HG03378 (cell line): Measurements from ENCODE around the gene HMCES.

Experiments used
- ATAC-seq: cut with Tn5 transposase; IDR thresholded peaks from one replicate; pipeline ENCODE4 v1.9.1; 2021; ENCODE audit warnings: mild to moderate bottlenecking, moderate library complexity; ENCODE audit not compliant: unreplicated experiment

Gene HMCES

DNA sequence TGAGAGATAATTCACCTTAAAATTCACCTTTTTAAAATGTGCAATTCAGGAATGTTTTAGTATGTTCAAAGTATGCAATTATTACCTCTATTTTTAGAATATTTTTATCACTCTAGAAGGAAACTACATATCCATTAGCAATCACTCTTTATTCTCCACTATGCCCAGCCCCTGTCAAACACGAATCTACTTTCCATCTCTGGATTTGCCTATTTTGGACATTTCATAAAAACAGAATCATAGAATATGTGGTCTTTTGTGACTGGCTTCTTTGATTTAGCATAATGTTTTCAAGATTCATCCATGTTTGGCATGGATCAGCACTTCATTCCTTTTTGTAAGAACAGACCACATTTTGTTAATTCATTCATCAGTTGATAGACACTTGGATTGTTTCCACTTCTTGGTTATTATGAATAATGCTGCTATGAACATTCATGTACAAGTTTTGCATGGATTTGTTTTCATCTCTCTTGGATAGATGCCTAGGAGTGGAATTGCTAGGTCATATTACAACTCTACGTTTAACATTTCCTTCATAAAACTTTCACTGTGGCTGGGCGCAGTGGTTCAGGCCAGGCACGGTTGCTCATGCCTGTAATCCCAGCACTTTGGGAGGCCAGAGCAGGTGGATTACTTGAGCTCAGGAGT is 12.7 kb downstream of the HMCES start:
- ATAC-seq, result no peak

DNA sequence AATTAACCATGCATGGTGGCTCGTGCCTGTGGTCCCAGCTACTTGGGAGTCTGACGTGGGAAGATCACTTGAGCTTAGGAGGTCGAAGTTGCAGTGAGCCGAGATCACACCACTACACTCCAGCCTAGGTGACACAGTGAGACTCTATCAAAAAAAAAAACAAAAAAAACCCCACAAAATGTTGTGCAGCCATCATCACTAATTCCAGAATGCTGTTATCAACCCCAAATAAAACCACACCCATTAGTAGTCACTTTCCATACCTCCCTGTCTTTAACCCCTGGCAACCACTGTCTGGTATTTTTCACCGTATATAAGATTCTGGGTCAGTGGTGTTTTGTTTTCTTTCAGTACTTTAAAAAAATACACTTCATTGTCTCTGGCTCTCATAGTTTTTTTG is 16.6 kb downstream of the HMCES start:
- no peak for ATAC-seq

DNA sequence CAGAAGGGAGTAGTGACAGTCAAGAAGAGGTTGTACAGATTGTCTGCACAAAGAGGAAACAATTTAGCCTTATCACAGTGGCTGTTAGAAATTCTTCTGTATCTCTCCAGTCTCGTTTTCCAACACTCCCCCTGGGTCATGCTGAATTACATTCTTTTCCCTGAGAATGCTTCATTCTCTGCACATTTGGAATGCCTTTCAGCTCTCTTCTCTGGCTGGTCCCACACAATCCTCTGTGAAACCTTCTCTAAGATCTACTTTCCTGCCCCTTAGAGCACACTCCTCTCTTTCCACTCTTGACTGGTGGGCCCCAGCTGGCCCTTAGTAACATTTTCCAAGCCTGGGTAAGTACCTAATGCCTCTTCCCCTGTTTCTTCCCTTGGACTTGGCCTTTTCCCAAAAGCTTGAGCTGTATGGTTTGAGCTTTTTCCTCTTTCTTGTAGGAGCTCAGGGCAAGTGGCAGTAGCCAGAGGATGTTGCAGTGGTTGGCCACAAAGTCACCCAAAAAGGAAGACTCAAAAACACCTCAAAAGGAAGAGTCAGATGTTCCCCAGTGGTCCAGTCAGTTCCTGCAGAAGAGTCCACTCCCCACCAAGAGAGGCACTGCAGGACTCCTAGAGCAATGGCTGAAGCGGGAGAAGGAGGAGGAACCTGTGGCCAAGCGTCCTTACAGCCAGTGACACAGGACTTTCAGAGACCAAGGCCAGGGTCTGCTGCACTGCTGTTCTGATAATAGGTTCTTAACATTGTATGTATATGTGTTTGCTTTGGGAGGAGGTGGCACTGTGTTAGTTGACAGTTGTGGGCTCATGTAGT is 25.7 kb downstream of the HMCES start:
- no peak for ATAC-seq

DNA sequence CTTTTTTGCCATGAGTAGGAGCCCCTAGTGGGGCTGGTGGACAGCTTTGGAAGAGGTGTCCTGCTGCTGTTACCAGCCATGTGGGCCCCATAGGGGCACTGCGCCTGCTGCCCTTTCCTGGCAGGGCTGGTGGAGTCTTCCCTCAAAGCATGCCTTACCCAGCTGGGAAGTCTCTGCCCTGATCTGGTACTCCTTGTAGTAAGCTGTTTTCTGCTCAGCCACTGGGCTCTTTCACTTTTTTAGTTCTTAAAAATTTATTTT is 26.2 kb downstream of the HMCES start:
- no peak for ATAC-seq

DNA sequence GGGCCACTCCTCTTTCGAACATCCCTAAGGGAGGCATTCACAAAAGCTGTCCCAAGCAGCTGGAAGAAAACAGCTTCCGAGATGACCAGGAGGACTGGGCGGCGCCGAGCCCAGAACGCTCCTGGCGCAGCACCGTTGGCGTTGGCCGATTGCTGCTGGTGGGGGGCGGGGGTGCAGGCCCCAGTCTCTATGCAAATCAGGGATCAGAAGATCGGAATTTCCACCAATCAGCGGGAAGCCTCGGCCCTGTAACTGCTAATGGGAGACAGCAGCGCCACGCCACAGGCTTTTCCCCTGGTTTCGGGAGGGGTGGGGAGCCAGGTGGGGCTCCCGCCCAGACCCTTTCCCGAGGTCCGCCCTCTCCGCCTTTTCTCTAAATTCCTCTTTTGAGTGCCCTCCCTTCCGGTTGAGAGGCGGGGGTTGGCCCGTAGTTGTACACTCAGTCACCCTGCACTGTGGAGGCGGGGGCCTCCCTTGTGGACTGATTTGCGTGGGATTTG is 27.0 kb downstream of the HMCES start:
- ATAC-seq, result no peak

DNA sequence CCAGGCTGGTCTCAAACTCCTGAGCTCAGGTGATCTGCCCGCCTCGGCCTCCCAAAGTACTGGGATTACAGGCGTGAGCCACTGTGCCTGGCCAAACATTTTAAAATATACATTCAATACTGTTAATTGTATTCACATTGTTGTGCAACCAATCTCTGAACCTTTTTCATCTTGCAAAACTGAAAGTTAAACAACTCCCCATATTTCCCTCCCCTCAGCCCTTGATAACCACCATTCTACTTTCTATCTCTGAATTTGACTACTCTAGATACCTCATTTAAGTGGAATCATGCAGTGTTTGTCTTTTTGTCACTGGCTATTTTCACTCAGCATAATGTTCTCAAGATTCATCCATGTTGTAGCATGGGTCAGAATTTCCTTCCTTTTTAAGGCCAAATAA is 30.0 kb downstream of the HMCES start:
- ATAC-seq, result no peak

DNA sequence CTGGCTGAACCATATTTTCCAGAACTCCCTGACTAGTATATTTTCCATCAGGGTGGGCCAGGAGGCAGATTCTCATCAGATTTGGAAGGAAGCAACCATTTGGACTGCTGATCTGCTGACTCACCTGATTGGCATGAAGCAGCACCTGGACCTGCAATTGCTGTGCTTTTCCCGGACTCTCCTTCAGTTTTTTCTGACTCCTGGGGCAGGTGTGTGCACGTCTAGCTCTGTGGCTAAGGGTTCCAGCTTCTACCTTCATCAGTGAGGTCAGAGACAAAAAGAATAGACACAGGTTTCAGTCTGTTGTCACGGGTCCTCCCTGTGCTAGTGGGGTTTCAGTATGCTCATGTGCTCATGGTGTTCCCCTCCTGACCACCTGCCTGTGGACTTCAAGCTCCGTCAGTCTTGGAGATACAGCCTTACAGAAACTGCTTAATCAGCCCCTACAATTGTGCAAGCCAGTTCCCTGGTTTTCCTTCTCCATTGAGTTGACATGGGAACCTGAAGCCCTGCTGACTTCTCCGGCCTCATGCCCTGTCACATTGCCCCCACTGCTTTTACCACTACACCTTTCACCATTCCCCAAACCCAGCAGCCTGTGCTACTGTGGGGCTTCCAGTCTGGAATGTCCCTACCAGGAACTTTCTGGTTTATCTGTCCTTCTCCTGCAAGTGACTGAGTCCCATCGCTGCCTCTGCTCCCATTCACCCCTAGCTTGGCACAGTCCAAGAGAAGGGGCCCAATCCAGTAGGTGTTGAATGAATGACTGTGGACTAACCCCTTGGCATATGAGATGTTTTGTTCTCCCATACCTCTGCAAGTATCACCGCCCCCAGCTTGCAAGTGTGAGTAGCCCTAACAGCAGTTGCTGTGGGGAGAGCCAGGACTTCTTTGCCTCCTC is 31.7 kb downstream of the HMCES start:
- peak; percentile 31 for ATAC-seq

DNA sequence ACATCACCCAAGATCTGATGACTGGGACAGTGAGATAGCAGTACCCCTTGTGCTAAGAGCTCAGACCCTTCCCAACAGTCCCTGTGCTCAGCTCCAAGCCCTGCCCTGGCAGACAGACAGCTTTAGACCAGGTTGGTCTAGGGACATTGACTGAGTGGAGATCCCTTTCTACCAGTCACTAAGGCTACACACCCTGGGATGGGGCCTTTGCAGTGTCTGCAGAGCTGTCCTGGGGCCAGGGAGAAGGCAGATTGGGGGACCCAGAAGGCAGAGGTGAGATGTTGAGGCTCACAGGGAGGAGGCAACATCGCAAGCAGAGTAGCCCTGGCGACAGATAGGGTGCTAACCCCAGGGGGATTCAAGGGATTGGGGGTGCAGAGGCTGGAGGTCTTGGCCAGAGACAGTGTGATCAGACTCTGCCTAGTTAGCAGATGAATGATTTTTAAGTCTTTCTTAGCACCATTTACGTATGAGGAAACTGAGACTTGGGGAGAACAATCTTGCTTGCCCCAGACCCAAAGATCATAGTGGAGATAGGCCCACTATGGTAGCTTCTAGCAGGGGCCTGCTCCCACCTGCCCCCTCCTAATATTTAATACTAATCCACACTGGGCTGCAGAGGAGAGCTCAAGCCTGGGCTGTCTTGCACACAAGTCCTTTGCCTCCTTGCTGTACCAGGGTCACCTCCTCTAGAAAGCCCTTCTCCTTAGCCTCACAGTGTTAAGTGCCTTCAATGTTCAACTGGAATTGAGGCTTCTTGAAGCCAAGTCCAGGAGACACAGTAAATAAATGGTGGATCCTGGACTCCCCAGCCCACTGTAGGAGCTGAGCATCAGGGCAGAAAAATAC is 32.6 kb downstream of the HMCES start:
- no peak for ATAC-seq

DNA sequence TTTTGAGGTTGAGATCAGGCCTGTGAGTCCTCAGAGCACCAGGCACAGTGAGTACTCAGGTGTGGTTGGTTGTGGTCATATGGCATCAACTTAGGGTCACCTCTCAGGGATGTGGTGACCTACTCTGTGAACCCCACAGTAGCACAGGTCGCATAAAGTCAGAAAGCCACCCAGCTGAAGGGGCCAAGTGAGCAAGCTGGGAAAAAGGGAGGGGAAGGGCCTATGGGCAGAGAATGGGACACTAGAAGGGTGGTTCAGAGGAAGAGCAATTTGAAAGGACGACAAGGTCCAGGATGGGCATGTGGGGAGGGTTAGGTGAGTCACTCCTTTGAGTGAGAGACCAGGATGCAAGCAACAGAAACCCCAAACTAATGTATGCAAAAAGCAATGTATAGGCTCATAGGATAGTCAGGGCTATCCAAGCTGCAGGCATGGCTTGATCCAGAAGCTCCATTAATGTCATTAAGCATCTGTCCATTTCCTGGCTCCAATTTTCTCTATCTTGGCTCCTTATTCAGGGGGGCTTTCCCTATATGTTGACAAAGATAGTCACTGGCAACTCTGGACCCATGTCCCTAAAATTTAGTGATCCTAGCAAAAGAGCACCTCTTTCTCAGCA is 33.5 kb downstream of the HMCES start:
- no peak for ATAC-seq

DNA sequence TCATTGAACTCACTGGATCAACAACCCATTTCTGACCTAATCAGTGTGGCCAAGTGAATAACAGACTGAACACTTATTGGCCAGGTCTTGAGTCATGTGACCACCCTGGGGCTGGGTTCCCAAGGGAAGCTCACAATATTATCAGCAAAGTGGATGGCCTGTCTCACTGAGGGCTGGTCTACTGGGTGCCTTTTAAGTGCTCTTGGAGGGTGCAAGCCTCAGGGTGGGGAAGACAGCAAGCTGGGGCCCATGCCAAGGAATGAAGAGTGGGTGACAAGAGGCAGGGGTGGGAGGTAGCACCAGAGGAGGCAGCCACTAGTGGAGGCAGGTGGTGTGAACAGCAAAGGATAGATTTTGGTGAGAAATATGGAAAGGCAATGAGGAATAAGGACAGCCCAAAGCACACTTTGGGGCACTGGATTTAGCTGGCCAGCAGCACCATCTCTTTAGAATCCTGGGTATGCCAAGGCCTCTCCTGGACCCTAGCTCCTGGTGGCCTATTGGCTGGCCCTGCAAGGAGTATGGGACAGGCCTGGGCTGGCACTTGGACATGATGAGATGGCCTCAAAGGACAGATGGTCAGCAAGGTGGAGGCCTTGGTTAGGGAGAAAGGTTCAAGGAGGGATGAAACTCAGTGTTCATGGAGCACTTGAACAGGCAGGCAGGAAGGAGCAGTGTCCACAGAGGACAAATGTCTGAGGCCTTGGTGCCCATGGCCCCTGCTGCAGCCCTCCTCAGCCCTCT is 34.2 kb downstream of the HMCES start:
- ATAC-seq, result no peak

DNA sequence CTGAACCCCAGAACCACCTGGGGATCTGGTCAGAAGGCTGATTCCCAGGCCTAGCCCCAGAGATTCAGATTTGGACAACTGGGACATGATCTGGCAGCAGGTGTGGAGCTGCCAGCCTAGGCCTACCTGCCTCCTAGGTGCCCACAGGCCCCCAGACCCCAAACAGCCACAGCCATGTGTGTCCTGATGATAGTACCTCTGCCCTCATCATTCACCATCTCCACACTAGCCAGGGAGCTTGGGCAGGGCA is 34.7 kb downstream of the HMCES start:
- ATAC-seq, result no peak

DNA sequence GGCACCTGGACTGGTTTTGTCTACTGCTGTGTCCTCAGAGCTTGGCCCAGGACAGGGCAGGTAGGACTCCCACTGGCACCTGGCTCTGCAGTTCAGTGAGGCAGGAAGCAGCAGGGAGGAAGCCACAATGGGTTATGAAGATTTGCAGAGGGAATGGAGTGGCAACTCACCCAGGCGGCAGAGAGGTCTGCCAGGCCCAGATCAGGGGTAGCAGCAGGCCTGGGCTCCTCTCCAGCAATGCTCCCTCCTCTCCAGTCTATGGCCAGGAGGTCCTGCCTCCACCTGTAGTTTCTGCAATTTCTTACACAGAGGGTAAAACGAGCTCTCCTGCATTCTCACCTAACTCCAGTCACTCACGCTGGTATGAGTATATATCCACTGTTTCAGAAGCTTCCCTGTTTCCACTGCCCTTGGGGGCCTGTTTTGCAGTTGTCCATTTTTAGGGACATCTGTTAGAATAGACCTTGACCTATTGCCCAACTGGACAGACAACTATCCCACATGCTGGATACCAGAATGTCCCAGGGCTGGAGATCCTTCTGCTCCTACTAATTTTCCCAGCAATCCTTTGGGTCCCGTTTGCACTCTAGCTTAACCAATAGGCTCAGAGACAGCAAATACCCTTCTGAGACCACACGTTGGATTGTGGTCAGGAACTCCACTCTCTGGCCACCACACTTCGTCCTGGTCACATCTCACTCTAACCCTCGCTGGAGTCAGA is 35.2 kb downstream of the HMCES start:
- no peak for ATAC-seq

DNA sequence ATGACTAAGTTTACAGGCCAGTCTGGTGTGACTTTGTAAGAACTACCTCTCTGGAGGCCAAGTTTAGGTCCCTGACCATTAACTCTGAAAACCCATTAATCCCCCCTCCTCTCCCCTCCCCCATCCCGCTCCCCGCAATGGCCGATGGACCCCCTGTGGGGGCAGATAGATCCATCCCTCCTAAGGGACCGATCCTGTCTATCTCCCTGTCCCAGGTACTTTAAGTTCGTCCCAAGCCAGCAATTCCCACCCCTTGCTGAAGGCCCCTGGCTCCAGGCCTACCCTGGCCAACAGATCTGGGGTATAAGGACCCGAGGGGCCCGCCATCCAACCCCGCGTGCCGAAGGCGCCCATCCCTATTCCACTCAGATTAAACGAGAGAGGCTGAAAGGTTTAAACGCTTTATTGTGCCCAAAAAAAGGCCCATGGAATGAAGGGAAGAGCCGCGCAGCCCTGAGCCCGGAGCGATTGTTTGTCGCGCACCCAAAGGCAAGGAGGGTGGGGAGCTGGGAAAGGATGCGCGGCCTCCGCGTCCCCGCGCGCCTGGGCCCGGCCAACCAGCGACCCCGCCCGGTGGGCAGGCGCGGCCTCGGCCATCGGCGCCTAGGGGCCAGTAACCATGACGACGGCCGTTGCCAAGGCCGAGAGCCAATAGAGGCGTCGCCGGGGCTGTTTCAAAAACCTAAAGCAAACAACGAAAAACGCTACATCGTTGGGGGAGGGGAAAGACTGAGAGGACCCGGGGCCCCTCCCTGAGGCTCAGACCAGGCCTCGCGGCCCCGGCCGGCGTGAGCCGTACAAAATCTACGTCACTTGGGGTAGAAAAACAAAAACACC is 35.9 kb downstream of the HMCES start:
- no peak for ATAC-seq

DNA sequence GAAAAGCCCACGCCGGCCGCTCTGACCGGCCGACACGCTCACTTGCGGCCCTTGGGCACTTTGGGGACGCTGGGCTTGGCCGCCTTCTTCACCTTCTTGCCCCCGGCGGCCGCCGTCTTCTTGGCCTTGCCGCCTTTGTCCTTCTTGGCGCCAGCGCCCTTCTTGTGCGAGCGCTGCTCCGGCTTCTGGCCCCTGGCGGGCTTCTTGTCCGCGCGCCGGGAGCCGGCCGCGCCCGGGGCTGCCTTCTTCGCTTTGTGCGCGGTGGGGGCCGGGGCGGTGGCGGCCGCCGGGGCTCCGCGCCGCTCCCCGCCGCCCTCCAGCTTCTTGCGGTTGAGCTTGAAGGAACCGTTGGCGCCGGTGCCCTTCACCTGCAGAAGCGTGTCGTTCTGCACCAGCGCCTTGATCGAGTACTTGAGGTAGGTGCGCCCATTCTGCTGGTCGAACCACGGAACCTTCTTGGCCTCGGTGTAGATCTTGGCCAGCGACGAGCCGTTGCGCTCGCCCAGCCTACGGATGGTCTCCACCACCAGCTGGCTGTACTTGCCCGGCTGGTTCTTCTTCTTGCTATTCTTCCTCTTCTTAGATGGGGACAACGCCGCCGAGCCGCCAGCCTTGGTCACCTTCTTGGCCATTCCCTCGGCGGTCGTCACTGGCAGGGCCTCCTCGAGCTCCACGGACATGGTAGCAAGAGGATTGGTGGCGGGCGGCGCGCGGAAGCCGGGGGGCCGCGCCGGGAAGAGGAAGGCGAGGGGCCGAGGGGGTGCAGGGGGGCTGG is 36.7 kb downstream of the HMCES start:
- ATAC-seq, result no peak

DNA sequence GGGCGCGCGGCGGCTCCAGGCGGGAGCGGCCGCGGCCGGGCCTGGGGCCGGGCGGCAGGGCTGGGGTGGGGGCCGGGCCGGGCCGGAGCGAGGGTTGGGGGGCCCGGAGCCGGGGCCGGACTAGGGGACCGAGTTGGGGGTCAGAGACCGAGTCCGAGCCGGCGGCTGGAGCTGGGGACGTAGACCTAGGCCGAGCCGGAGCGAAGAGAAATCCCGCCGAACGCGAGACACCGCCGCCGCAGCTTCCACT is 37.3 kb downstream of the HMCES start:
- ATAC-seq, result no peak

DNA sequence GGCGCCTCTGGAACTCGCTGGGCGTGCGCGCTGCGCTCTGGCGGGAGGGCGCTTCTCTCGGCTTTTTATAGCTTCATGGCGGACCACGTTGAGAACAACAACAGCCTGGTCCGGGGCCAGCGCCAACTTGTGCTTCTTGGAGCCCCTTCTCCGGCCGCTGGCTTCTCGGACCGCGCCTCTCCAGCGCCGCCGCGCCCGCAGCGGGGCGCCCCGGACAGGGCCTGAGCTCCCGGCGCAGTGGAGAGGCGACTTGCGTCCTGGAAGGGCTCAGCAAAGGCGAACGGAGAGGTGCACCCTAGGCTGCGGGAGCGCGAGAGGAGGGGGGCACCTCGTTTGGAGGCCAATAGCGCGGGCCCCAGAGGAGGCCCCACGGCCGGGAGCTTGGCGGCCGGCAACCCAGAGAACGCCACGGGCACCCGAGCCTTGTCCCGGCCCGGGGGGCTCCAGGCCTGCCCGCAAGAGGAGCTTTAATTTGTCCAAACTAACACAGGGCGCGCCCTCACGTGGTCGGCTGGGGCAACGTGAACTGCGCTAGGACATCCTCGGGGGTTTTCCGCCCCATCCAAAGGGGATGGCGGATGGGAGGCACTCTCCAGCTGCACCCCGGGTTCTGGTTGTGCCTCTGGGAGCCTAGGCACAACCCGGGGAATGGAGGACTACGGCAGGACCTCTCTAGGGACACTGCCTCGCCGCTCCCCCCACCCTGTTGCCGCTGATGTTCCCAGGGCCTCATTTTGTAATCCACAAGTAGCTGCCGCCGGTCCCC is 37.8 kb downstream of the HMCES start:
- ATAC-seq, result no peak
